NCI-H128 (cell line): ENCODE measurements around the gene OSBPL2.

Experiments used
- DNase-seq: peaks from one replicate; lab custom pipeline; 2025; ENCODE audit not compliant: unreplicated experiment; lab: John Stamatoyannopoulos, UW

OSBPL2 gene

GRCh38 chr20:62220666-62221568 lies 17.4 kb upstream of the OSBPL2 start:
- no peak for DNase-seq

GRCh38 chr20:62222266-62222850 lies 16.0 kb upstream of the OSBPL2 start:
- DNase-seq: no peak

GRCh38 chr20:62222972-62223371 lies 15.3 kb upstream of the OSBPL2 start:
- DNase-seq: no peak

- no peak for DNase-seq
Observed at GRCh38 chr20:62223571-62223970, 14.8 kb upstream of the OSBPL2 start.

GRCh38 chr20:62224113-62224855 lies 14.0 kb upstream of the OSBPL2 start:
- no peak for DNase-seq

GRCh38 chr20:62225026-62225425 lies 13.3 kb upstream of the OSBPL2 start:
- no peak for DNase-seq

GRCh38 chr20:62225820-62226635 lies 12.3 kb upstream of the OSBPL2 start:
- no peak for DNase-seq

- DNase-seq: no peak
Observed at GRCh38 chr20:62226707-62227590, 11.4 kb upstream of the OSBPL2 start.

- DNase-seq: no peak
Observed at GRCh38 chr20:62227591-62227976, 10.7 kb upstream of the OSBPL2 start.

GRCh38 chr20:62227977-62228958 lies 10.1 kb upstream of the OSBPL2 start:
- no peak for DNase-seq

GRCh38 chr20:62228982-62229545 lies 9.3 kb upstream of the OSBPL2 start:
- no peak for DNase-seq

- no peak for DNase-seq
Observed at GRCh38 chr20:62229667-62230066, 8.7 kb upstream of the OSBPL2 start.

- DNase-seq: no peak
Observed at GRCh38 chr20:62230276-62230675, 8.0 kb upstream of the OSBPL2 start.

GRCh38 chr20:62230696-62231095 lies 7.6 kb upstream of the OSBPL2 start:
- no peak for DNase-seq

GRCh38 chr20:62231292-62231691 lies 7.0 kb upstream of the OSBPL2 start:
- no peak for DNase-seq

- DNase-seq: no peak
Observed at GRCh38 chr20:62232194-62232593, 6.1 kb upstream of the OSBPL2 start.

GRCh38 chr20:62232770-62233645 lies 5.3 kb upstream of the OSBPL2 start:
- DNase-seq: no peak

GRCh38 chr20:62233684-62234083 lies 4.6 kb upstream of the OSBPL2 start:
- no peak for DNase-seq
